Loucy (cell line): ENCODE measurements around the gene DNAH8.

ENCODE experiments used
- H2AFZ ChIP-seq: fragments of 200-600 bp; sonication (generic); 2 replicates; pipeline ENCODE4 v1.6.0; 2016; ENCODE audit warnings: antibody characterized with exemption, mild to moderate bottlenecking, low read length, moderate library complexity
- H3F3A ChIP-seq: fragments of 200-600 bp; 2 replicates; pipeline ENCODE4 v1.6.0; 2016; ENCODE audit warnings: antibody characterized with exemption, low read depth, mild to moderate bottlenecking
- H3K27me3 ChIP-seq: fragments of 200-600 bp; sonication (generic); 2 replicates; pipeline ENCODE4 v1.6.1; 2014; ENCODE audit warnings: low read length, mild to moderate bottlenecking; ENCODE audit not compliant: insufficient read depth, poor library complexity, severe bottlenecking
- H3K36me3 ChIP-seq: fragments of 200-600 bp; sonication (generic); 2 replicates; pipeline ENCODE4 v1.6.1; 2016; ENCODE audit warnings: low read length; ENCODE audit not compliant: insufficient read depth
- H3K4me1 ChIP-seq: fragments of 200-600 bp; sonication (generic); 2 replicates; pipeline ENCODE4 v1.5.1; 2014; ENCODE audit warnings: low read length, mild to moderate bottlenecking; ENCODE audit not compliant: insufficient read depth, poor library complexity, severe bottlenecking
- H3K4me2 ChIP-seq: fragments of 200-600 bp; sonication (generic); 2 replicates; pipeline ENCODE4 v1.6.0; 2014; ENCODE audit warnings: antibody characterized with exemption, low read length, low read depth, mild to moderate bottlenecking; ENCODE audit not compliant: poor library complexity, severe bottlenecking
- H3K4me3 ChIP-seq: fragments of 200-600 bp; sonication (generic); 2 replicates; pipeline ENCODE4 v1.5.1; 2014; ENCODE audit warnings: low read length, mild to moderate bottlenecking, mixed read lengths; ENCODE audit not compliant: poor library complexity, severe bottlenecking
- H3K79me2 ChIP-seq: fragments of 200-600 bp; sonication (generic); 2 replicates; pipeline ENCODE4 v1.6.1; 2014; ENCODE audit warnings: low read length; ENCODE audit not compliant: insufficient read depth
- H3K9ac ChIP-seq: fragments of 200-600 bp; sonication (generic); 2 replicates; pipeline ENCODE4 v1.6.0; 2014; ENCODE audit warnings: mild to moderate bottlenecking, low read depth, low read length, moderate library complexity; ENCODE audit not compliant: poor library complexity, severe bottlenecking
- H3K9me2 ChIP-seq: fragments of 200-600 bp; sonication (generic); replicated peaks from 2 replicates; pipeline ENCODE4 v1.6.1; 2016; ENCODE audit warnings: low read depth, low read length, mixed read lengths
- H3K9me3 ChIP-seq: fragments of 200-600 bp; sonication (generic); 2 replicates; pipeline ENCODE4 v1.6.1; 2014; ENCODE audit warnings: mild to moderate bottlenecking, antibody characterized with exemption, low read length, low read depth; ENCODE audit not compliant: insufficient read depth
- H4K20me1 ChIP-seq: fragments of 200-600 bp; sonication (generic); 2 replicates; pipeline ENCODE4 v1.6.0; 2014; ENCODE audit warnings: antibody characterized with exemption, low read length, mild to moderate bottlenecking; ENCODE audit not compliant: insufficient read depth, poor library complexity, severe bottlenecking
- EZH2phosphoT487 ChIP-seq: fragments of 200-600 bp; IDR thresholded peaks from 2 replicates; pipeline ENCODE4 v1.6.1; 2018; ENCODE audit warnings: antibody characterized with exemption, mild to moderate bottlenecking, moderate library complexity, borderline replicate concordance
- TF ChIP-seq, protein P1 (sequence below): fragments of 200-600 bp; sonication (generic); conservative IDR thresholded peaks from 2 replicates; pipeline ENCODE4 v1.5.1; 2014; ENCODE audit warnings: mild to moderate bottlenecking, antibody characterized with exemption, low read length

The DNAH8 gene

DNA sequence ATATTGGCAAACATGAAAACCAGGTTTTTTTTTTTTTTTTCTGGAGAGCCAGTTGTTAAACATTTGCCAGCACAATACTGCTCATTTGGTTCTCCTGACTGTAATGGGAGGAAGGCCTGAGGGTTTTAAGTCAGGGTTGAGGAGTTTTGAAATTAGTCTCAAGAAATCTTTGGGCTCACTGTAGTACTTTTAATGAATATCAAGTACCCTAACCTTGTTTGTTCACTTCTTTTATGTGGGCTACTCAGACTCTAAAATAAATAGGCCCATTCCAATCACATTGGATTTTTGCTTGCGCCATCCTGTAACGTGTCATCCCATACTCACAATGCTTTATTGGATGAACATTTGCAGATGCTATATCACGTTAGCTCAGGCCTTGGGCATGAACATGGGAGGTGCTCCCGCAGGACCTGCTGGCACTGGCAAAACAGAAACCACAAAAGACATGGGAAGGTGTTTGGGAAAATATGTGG is 146.9 kb downstream of the DNAH8 start:
- Histone ChIP-seq H3K79me2 (no peaks in the 10 kb centered on the region), H3K9ac (no peak overlapping the region), H3K36me3 (no peaks in the 10 kb centered on the region), H3K27me3 (no peaks in the 10 kb centered on the region), H3F3A (no peaks in the 10 kb centered on the region), H3K9me2 (no peaks in the 10 kb centered on the region), H3K4me3 (no peak overlapping the region), H4K20me1 (no peaks in the 10 kb centered on the region), H3K4me2 (no peak overlapping the region), H2AFZ (no peak overlapping the region), H3K4me1 (no peaks in the 10 kb centered on the region), H3K9me3 (no peaks in the 10 kb centered on the region)
- TF ChIP-seq EZH2phosphoT487 = no peak
- TF ChIP-seq, protein P1, sequence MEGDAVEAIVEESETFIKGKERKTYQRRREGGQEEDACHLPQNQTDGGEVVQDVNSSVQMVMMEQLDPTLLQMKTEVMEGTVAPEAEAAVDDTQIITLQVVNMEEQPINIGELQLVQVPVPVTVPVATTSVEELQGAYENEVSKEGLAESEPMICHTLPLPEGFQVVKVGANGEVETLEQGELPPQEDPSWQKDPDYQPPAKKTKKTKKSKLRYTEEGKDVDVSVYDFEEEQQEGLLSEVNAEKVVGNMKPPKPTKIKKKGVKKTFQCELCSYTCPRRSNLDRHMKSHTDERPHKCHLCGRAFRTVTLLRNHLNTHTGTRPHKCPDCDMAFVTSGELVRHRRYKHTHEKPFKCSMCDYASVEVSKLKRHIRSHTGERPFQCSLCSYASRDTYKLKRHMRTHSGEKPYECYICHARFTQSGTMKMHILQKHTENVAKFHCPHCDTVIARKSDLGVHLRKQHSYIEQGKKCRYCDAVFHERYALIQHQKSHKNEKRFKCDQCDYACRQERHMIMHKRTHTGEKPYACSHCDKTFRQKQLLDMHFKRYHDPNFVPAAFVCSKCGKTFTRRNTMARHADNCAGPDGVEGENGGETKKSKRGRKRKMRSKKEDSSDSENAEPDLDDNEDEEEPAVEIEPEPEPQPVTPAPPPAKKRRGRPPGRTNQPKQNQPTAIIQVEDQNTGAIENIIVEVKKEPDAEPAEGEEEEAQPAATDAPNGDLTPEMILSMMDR = no peak

DNA sequence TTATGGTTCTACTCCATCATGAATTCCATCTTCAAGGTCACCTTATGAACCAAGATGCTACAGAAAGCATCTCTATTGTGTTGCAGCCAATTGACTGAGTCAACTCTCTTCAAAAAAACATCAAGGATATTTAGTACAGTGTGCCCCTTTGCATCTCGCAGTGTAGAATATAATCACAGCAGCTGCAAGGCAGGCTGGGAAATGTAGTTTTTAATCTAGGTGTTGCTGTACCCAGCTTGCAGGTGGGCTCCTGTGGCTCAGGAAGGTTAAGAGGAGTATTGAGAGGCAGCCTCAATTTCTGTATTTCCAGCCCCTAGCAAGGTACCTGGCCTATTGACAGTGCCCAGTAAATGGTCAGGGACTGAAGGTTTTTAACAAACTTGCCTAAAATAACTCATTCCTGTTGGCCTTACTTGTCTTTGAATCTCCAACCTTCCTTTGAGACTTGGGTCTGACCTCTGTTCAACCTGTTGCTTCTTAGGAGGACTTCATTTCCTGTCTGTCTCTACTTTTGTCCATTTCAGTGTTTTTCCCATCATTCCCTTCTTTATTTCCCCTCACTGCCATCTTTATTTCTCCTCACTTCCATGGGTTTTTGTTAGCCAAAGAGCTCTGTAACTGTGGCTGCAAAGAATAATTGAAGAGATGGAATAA is 150.5 kb downstream of the DNAH8 start:
- TF ChIP-seq, protein P1 = no peak
- no peak for TF ChIP-seq EZH2phosphoT487
- H3K36me3 ChIP-seq = no peaks in the 10 kb centered on the region
- H3K9ac ChIP-seq = no peak overlapping the region
- H3F3A ChIP-seq = no peaks in the 10 kb centered on the region
- H4K20me1 ChIP-seq = no peaks in the 10 kb centered on the region
- no peaks in the 10 kb centered on the region for H3K9me2 ChIP-seq
- H2AFZ ChIP-seq = no peak overlapping the region
- no peaks in the 10 kb centered on the region for H3K79me2 ChIP-seq
- no peak overlapping the region for H3K4me2 ChIP-seq
- H3K27me3 ChIP-seq = no peaks in the 10 kb centered on the region
- no peak overlapping the region for H3K4me3 ChIP-seq
- H3K4me1 ChIP-seq = no peaks in the 10 kb centered on the region
- H3K9me3 ChIP-seq = no peaks in the 10 kb centered on the region

DNA sequence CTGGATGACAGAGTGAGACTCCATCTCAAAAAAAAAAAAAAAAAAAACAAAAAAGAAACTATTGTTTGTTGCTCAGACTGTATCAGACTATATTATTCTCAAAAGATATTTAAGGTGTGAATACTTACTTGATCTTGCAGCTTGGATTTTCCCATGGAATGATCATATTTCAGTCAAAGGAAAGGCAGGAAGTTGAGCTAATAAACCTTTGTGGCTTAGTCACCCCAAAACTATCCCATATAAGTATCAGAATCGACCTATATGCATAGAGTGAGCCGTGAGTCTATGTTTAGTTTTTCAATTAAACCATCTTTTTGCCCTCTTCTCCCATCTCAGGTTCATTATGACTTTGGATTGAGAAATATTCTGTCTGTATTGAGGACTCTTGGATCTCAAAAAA is 152.6 kb downstream of the DNAH8 start:
- no peak overlapping the region for H3K4me2 ChIP-seq
- no peak overlapping the region for H3K4me3 ChIP-seq
- no peaks in the 10 kb centered on the region for H3K27me3 ChIP-seq
- no peaks in the 10 kb centered on the region for H3K79me2 ChIP-seq
- peaks cover 4% of the 10 kb centered on the region for H3K4me1 ChIP-seq
- no peaks in the 10 kb centered on the region for H4K20me1 ChIP-seq
- no peaks in the 10 kb centered on the region for H3K36me3 ChIP-seq
- H3K9ac ChIP-seq = no peak overlapping the region
- TF ChIP-seq, protein P1 = no peak
- H3F3A ChIP-seq = no peaks in the 10 kb centered on the region
- H2AFZ ChIP-seq = no peak overlapping the region
- H3K9me2 ChIP-seq = no peaks in the 10 kb centered on the region
- no peaks in the 10 kb centered on the region for H3K9me3 ChIP-seq
